ENCODE measurements around the gene FOS. TPM values are rescaled to one million over a fixed set of nuclear protein-coding genes. Genes with fewer than 3 reads are reported as not detected.

The FOS gene
- total RNA-seq, 4 donors from 2014 or later: 78.0 to 286 (median 179) TPM

GRCh38 chr14:75293920-75294648 is 15.5 kb downstream of the FOS start:
- no peaks in the 10 kb centered on the region for H3K9me3 ChIP-seq
- peak; percentile 93 for ATAC-seq
- H3K4me1 ChIP-seq: peaks cover 0 to 37% (median 20%) of the 10 kb centered on the region in 3 donors
- H3K36me3 ChIP-seq: no peaks in the 10 kb centered on the region
- TF ChIP-seq CTCF (IDR thresholded peaks at IDR 0.05) (peak in 2 of 4 experiments; percentile 27 to 35), EP300 (IDR thresholded peaks at IDR 0.05) (peak; percentile 83), POLR2AphosphoS5 (IDR thresholded peaks at IDR 0.05) (peak; percentile 87), POLR2A (IDR thresholded peaks at IDR 0.05) (peak; percentile 39 to 43)
- H3K27me3 ChIP-seq: no peaks in the 10 kb centered on the region
- peak overlapping the region; percentile 88 to 96 (median 90) for H3K27ac ChIP-seq
- H3K4me3 ChIP-seq: peak overlapping the region; percentile 53 to 58
- 0% methylated on average over 6 to 8 of the region's 59 CpGs for WGBS, 2 donors (ENCODE audit: low coverage in 1 of 2)

GRCh38 chr14:75294649-75295033 is 16.0 kb downstream of the FOS start:
- H3K27me3 ChIP-seq: no peaks in the 10 kb centered on the region
- WGBS, 2 donors (ENCODE audit: low coverage in 1 of 2): 0% methylated on average over 8 of the region's 9 CpGs; no CpG with 5 or more reads in 1 of the 2 donors
- H3K4me3 ChIP-seq: peak overlapping the region; percentile 53 to 58
- H3K9me3 ChIP-seq: no peaks in the 10 kb centered on the region
- no peaks in the 10 kb centered on the region for H3K36me3 ChIP-seq
- H3K27ac ChIP-seq: peak overlapping the region; percentile 88 to 96 (median 90)
- ATAC-seq: no peak
- peak in 3 of 4 experiments; percentile 18 to 31 (median 26) for TF ChIP-seq CTCF (IDR thresholded peaks at IDR 0.05)
- no peak for TF ChIP-seq EP300 (IDR thresholded peaks at IDR 0.05)
- TF ChIP-seq POLR2AphosphoS5 (IDR thresholded peaks at IDR 0.05): no peak
- H3K4me1 ChIP-seq: peaks cover 0 to 40% (median 20%) of the 10 kb centered on the region in 3 donors

GRCh38 chr14:75295061-75295461 is 16.4 kb downstream of the FOS start:
- peak overlapping the region; percentile 88 to 96 (median 90) for H3K27ac ChIP-seq
- WGBS, 2 donors (ENCODE audit: low coverage in 1 of 2): 0% methylated on average over 8 of the region's 18 CpGs; no CpG with 5 or more reads in 1 of the 2 donors
- peak; percentile 20 for ATAC-seq
- no peaks in the 10 kb centered on the region for H3K9me3 ChIP-seq
- TF ChIP-seq EP300 (IDR thresholded peaks at IDR 0.05): no peak
- TF ChIP-seq POLR2AphosphoS5 (IDR thresholded peaks at IDR 0.05): peak; percentile 11
- TF ChIP-seq CTCF (IDR thresholded peaks at IDR 0.05): peak in 1 of 4 experiments; percentile 2
- TF ChIP-seq POLR2A (IDR thresholded peaks at IDR 0.05): no peak
- no peaks in the 10 kb centered on the region for H3K36me3 ChIP-seq
- no peaks in the 10 kb centered on the region for H3K27me3 ChIP-seq
- H3K4me3 ChIP-seq: peak overlapping the region; percentile 53 to 58
- peaks cover 0 to 40% (median 20%) of the 10 kb centered on the region in 3 donors for H3K4me1 ChIP-seq

- WGBS, 2 donors (ENCODE audit: low coverage in 1 of 2): 3 to 6% methylated on average over 4 to 8 of the region's 19 CpGs
- H3K27ac ChIP-seq: peak overlapping the region; percentile 88 to 96 (median 90)
- peaks cover 0 to 40% (median 20%) of the 10 kb centered on the region in 3 donors for H3K4me1 ChIP-seq
- peak overlapping the region; percentile 53 to 58 for H3K4me3 ChIP-seq
- H3K9me3 ChIP-seq: no peaks in the 10 kb centered on the region
- no peaks in the 10 kb centered on the region for H3K36me3 ChIP-seq
- peak; percentile 22 for ATAC-seq
- no peaks in the 10 kb centered on the region for H3K27me3 ChIP-seq
- TF ChIP-seq CTCF (IDR thresholded peaks at IDR 0.05) (peak; percentile 97 to 99 (median 98)), POLR2A (IDR thresholded peaks at IDR 0.05) (no peak)
Observed at GRCh38 chr14:75295491-75296345, 17.1 kb downstream of the FOS start.
